ENCODE data around the gene SPG11.

The SPG11 gene

DNA sequence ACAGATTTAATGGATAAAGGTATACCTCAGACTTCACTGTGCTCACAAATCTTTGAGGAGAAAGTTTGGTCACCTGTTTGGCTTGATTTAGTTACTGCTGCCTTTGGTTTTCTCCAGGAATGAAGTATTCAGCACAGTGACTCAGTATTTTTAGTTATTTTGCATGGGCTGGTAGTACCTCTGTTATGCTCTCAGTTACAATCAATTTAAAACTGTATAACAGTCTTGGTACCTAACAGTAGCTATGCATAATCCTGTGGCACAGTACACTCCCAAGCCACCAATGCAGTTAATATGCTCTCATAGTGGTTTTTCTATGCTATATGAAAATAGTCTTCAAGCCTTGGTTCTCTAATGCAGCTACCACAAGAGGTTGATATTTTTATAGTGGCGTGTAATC, 138.4 kb downstream of the SPG11 start:
- Histone ChIP-seq H3K27me3 (ENCODE audit: control insufficient read depth, insufficient read depth, low read length) (no peaks in the 10 kb centered on the region), H3K9ac (ENCODE audit: low read length) (no peak overlapping the region), H3K36me3 (ENCODE audit: control insufficient read depth, insufficient read depth, low read length) (peaks cover 10% of the 10 kb centered on the region)

DNA sequence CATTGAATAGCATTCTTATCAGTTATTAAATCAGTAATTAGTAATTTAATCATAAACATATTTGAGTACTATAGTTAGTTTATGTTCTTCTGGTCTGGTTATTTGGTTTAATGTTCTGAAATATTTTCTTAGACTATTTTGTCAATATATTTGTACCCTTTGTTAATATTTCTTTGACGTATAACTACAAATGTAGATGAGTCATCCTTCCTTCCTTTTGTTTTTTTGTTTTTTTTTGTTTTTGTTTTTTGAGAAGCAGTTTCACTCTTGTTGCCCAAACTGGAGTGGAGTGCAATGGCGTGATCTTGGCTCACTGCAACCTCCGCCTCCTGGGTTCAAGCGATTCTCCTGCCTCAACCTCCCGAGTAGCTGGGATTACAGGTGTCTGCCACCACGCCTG, 143.9 kb downstream of the SPG11 start:
- Histone ChIP-seq H3K4me3 (ENCODE audit: low read length) (no peak overlapping the region), H3K27ac (ENCODE audit: low read depth, low read length) (no peak overlapping the region), H3K36me3 (ENCODE audit: control insufficient read depth, insufficient read depth, low read length) (peaks cover 5% of the 10 kb centered on the region), H3K9ac (ENCODE audit: low read length) (no peak overlapping the region), H3K27me3 (ENCODE audit: control insufficient read depth, insufficient read depth, low read length) (no peaks in the 10 kb centered on the region), H3K4me1 (ENCODE audit: control insufficient read depth, insufficient read depth, low read length) (no peaks in the 10 kb centered on the region)

More for the DNA sequence above, 138.4 kb downstream of the SPG11 start:
- no peaks in the 10 kb centered on the region for H3K4me1 ChIP-seq (ENCODE audit: control insufficient read depth, insufficient read depth, low read length)
- H3K4me3 ChIP-seq (ENCODE audit: low read length): no peak overlapping the region
- H3K27ac ChIP-seq (ENCODE audit: low read depth, low read length): no peak overlapping the region

DNA sequence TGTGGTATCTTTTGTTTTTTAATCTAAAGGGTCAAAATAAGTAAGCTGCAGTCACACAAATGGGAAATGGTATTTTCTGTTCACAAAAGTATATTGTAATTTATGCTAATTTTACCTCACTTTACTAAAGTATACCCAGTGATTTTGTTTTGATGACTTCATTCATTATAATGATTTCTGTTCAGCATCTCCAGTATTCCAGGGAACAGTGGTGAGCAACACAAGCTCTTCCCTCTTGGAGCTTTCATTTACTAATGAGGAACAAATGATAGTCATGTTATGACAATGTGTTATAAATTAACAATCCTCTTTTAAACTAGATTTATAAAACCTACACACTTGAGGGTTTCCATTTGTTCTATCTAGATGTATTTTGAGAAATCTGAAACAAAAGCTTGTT, 147.0 kb downstream of the SPG11 start:
- Histone ChIP-seq H3K9ac (ENCODE audit: low read length) (no peak overlapping the region), H3K27me3 (ENCODE audit: control insufficient read depth, insufficient read depth, low read length) (no peaks in the 10 kb centered on the region), H3K4me3 (ENCODE audit: low read length) (no peak overlapping the region), H3K27ac (ENCODE audit: low read depth, low read length) (no peak overlapping the region), H3K36me3 (ENCODE audit: control insufficient read depth, insufficient read depth, low read length) (no peaks in the 10 kb centered on the region), H3K4me1 (ENCODE audit: control insufficient read depth, insufficient read depth, low read length) (no peaks in the 10 kb centered on the region)
